Skeletal muscle tissue (tissue), 4 donors: Measurements from ENCODE around the gene DNAAF5. TPM values are rescaled to one million over a fixed set of nuclear protein-coding genes. Genes with fewer than 3 reads are reported as not detected.

Source experiments
- H3K27ac ChIP-seq: one replicate; pipeline ENCODE4 v1.7.0; 2013; ENCODE audit warnings: mild to moderate bottlenecking, low read depth, low read length, inconsistent platforms
- H3K27me3 ChIP-seq, 3 donors: one replicate each; pipeline ENCODE4 v1.7.0; 2013; ENCODE audit warnings: low read length in 3 of 3; ENCODE audit not compliant: control insufficient read depth in 3 of 3, insufficient read depth in 3 of 3
- H3K36me3 ChIP-seq, 3 donors: one replicate each; pipeline ENCODE4 v1.7.0; 2013; ENCODE audit warnings: low read length in 3 of 3; ENCODE audit not compliant: control insufficient read depth in 3 of 3, insufficient read depth in 3 of 3
- H3K4me1 ChIP-seq, 3 donors: one replicate each; pipeline ENCODE4 v1.7.0; 2013; ENCODE audit warnings: low read length in 3 of 3, mild to moderate bottlenecking in 3 of 3; ENCODE audit not compliant: control insufficient read depth in 3 of 3, insufficient read depth in 3 of 3
- H3K4me3 ChIP-seq, 3 donors: one replicate each; pipeline ENCODE4 v1.7.0; 2013; ENCODE audit warnings: low read length in 3 of 3
- H3K9ac ChIP-seq, 3 donors: one replicate each; pipeline ENCODE4 v1.7.0; 2013; ENCODE audit warnings: low read length in 3 of 3, mild to moderate bottlenecking in 3 of 3, moderate library complexity in 2 of 3, low read depth in 1 of 3
- H3K9me3 ChIP-seq, 3 donors: one replicate each; pipeline ENCODE4 v1.7.0; 2013; ENCODE audit warnings: low read length in 3 of 3; ENCODE audit not compliant: control insufficient read depth in 3 of 3
- total RNA-seq: library from RNA; depleted of rRNA; stranded (reverse); fragments of >200 nt; gene quantifications from one replicate; pipeline ENCODE4 v1.2.3, GENCODE V29; 2014
- donor health status: Osteomylitis.

Gene DNAAF5
- total RNA-seq, 1 donor from 2014 or later: 13.0 TPM

- Histone ChIP-seq H3K4me3 (no peak overlapping the region), H3K36me3 (peaks cover 0 to 2% (median 0%) of the 10 kb centered on the region in 3 donors), H3K27me3 (peaks cover 0 to 7% (median 0%) of the 10 kb centered on the region in 3 donors), H3K9me3 (peaks cover 0 to 3% (median 0%) of the 10 kb centered on the region in 3 donors), H3K9ac (no peak overlapping the region), H3K4me1 (peaks cover 7 to 11% (median 9%) of the 10 kb centered on the region in 3 donors), H3K27ac (no peak overlapping the region)
Measured at GRCh38 chr7:703049-703448, 23.4 kb upstream of the DNAAF5 start.

DNA sequence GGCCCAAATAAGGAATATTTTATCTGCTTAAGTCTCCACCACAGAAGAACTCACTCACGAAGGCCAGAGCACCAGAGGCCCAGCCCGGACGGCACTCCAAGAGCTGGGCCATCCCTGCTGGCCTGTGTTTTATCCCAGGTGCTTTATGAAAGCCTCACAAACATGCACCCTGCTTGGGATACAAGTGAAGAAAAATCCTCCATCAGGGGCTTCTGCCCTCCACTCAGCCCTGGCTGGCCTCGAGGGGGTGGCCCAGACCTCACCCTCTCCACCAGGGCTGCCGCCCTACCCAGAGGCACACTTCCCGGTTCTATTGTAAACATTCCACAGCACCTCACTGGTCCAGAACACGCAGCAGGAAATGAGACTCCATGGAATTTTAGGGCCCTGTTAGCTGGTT, 19.8 kb upstream of the DNAAF5 start:
- H3K9ac ChIP-seq: no peak overlapping the region
- H3K4me1 ChIP-seq: no peaks in the 10 kb centered on the region
- H3K4me3 ChIP-seq: no peak overlapping the region
- H3K36me3 ChIP-seq: no peaks in the 10 kb centered on the region
- peaks cover 0 to 3% (median 0%) of the 10 kb centered on the region in 3 donors for H3K9me3 ChIP-seq
- no peak overlapping the region for H3K27ac ChIP-seq
- H3K27me3 ChIP-seq: peaks cover 0 to 5% (median 0%) of the 10 kb centered on the region in 3 donors

GRCh38 chr7:707296-708000, 19.1 kb upstream of the DNAAF5 start:
- no peaks in the 10 kb centered on the region for H3K36me3 ChIP-seq
- H3K4me3 ChIP-seq: no peak overlapping the region
- H3K9me3 ChIP-seq: peaks cover 0 to 3% (median 0%) of the 10 kb centered on the region in 3 donors
- H3K9ac ChIP-seq: no peak overlapping the region
- no peaks in the 10 kb centered on the region for H3K4me1 ChIP-seq
- no peak overlapping the region for H3K27ac ChIP-seq
- peaks cover 0 to 5% (median 0%) of the 10 kb centered on the region in 3 donors for H3K27me3 ChIP-seq

- no peak overlapping the region for H3K9ac ChIP-seq
- H3K27me3 ChIP-seq: peaks cover 5 to 12% (median 8%) of the 10 kb centered on the region in 3 donors
- no peak overlapping the region for H3K4me3 ChIP-seq
- no peaks in the 10 kb centered on the region for H3K36me3 ChIP-seq
- no peak overlapping the region for H3K27ac ChIP-seq
- no peaks in the 10 kb centered on the region for H3K9me3 ChIP-seq
- peaks cover 0 to 2% (median 0%) of the 10 kb centered on the region in 3 donors for H3K4me1 ChIP-seq
Measured at GRCh38 chr7:710161-710560, 16.3 kb upstream of the DNAAF5 start.

GRCh38 chr7:711093-711921, 15.2 kb upstream of the DNAAF5 start:
- H3K27me3 ChIP-seq: peaks cover 5 to 12% (median 8%) of the 10 kb centered on the region in 3 donors
- peak overlapping the region in 1 of 3 donors; percentile 33 for H3K9ac ChIP-seq
- H3K36me3 ChIP-seq: no peaks in the 10 kb centered on the region
- peaks cover 0 to 2% (median 0%) of the 10 kb centered on the region in 3 donors for H3K4me1 ChIP-seq
- no peaks in the 10 kb centered on the region for H3K9me3 ChIP-seq
- peak overlapping the region; percentile 14 to 45 (median 23) for H3K4me3 ChIP-seq
- no peak overlapping the region for H3K27ac ChIP-seq

DNA sequence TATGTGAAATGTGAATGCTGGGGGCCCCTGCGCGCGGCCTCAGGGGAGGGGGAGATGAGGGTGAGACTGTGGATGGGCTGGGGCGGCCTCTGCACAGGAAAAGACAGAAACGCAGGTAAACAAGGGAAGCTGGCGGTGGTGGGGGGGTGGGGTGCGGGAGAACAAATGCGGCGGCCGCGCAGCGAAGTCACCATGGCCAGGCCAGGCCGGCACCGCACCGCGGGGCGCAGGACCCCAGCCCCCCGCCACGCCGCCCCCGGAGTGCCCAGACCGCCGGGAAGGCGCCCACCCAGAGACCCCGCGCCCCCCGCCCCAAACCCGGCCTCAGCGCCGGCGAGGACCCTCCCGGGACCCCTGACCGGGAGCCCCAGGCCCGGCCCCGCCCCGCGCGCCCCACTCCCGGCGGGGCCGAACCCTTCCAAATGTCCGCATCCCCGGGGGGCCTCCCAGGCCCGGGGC, 14.5 kb upstream of the DNAAF5 start:
- Histone ChIP-seq H3K4me1 (peaks cover 0 to 2% (median 0%) of the 10 kb centered on the region in 3 donors), H3K4me3 (no peak overlapping the region), H3K27ac (no peak overlapping the region), H3K27me3 (peaks cover 5 to 12% (median 8%) of the 10 kb centered on the region in 3 donors), H3K9ac (peak overlapping the region in 1 of 3 donors; percentile 33), H3K9me3 (no peaks in the 10 kb centered on the region), H3K36me3 (no peaks in the 10 kb centered on the region)

GRCh38 chr7:712381-713138, 13.9 kb upstream of the DNAAF5 start:
- H3K27ac ChIP-seq: no peak overlapping the region
- H3K9me3 ChIP-seq: no peaks in the 10 kb centered on the region
- peaks cover 0 to 2% (median 0%) of the 10 kb centered on the region in 3 donors for H3K4me1 ChIP-seq
- H3K9ac ChIP-seq: no peak overlapping the region
- no peak overlapping the region for H3K4me3 ChIP-seq
- peaks cover 5 to 12% (median 8%) of the 10 kb centered on the region in 3 donors for H3K27me3 ChIP-seq
- no peaks in the 10 kb centered on the region for H3K36me3 ChIP-seq

- Histone ChIP-seq H3K27ac (no peak overlapping the region), H3K36me3 (no peaks in the 10 kb centered on the region), H3K4me1 (peaks cover 0 to 2% (median 0%) of the 10 kb centered on the region in 3 donors), H3K9me3 (peaks cover 0 to 3% (median 0%) of the 10 kb centered on the region in 3 donors), H3K9ac (no peak overlapping the region), H3K27me3 (peaks cover 5 to 12% (median 8%) of the 10 kb centered on the region in 3 donors), H3K4me3 (no peak overlapping the region)
Measured at GRCh38 chr7:713139-713457, 13.4 kb upstream of the DNAAF5 start.

DNA sequence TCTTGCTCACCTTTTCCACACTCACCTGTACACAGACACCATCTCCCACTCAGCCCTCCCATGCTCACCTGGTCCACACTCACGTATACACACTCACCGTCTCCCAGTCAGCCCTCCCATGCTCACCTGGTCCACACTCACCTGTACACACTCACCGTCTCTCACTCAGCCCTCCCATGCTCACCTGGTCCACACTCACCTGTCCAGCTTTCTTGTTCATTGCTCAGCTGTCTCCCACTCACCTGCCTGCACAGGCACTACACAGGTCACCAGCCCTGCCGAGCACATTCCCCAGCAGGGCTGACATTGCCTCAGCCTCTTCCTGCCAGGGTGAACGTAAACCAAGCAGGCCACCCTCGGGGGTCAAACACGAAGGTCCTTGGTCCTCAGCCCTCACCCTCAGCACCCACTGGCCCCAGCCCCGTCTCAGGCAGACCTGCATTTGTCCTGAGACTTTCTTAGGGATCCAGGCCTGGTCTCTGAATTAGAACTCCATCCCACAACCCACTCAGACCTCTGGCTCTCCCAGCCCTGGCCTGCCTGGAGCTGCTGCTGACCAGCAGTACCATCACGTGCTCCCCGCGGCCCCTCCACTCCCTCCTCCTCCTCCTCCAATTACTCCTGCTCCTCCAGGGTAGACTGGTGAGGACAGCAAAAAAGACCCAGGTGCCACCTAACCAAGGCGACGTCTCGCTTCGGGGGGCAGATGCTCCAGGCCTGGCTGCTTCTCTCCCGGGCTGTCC, 12.8 kb upstream of the DNAAF5 start:
- H3K4me3 ChIP-seq: no peak overlapping the region
- peaks cover 5 to 12% (median 8%) of the 10 kb centered on the region in 3 donors for H3K27me3 ChIP-seq
- H3K27ac ChIP-seq: no peak overlapping the region
- no peaks in the 10 kb centered on the region for H3K36me3 ChIP-seq
- no peak overlapping the region for H3K9ac ChIP-seq
- peaks cover 0 to 2% (median 0%) of the 10 kb centered on the region in 3 donors for H3K4me1 ChIP-seq
- H3K9me3 ChIP-seq: peaks cover 0 to 3% (median 0%) of the 10 kb centered on the region in 3 donors
